ENCODE results near the gene ISM1. TPM values are rescaled to one million over a fixed set of nuclear protein-coding genes. Genes with fewer than 3 reads are reported as not detected.
A peak's percentile ranks its signal among the peaks of the same experiment; 100 is the strongest.

The ISM1 gene
- total and polyA plus RNA-seq, 2 of the 13 experiments (the other 11 are each of a cell fraction or from before 2014, with no cell fraction given), result 0.40 to 1.4 TPM

DNA sequence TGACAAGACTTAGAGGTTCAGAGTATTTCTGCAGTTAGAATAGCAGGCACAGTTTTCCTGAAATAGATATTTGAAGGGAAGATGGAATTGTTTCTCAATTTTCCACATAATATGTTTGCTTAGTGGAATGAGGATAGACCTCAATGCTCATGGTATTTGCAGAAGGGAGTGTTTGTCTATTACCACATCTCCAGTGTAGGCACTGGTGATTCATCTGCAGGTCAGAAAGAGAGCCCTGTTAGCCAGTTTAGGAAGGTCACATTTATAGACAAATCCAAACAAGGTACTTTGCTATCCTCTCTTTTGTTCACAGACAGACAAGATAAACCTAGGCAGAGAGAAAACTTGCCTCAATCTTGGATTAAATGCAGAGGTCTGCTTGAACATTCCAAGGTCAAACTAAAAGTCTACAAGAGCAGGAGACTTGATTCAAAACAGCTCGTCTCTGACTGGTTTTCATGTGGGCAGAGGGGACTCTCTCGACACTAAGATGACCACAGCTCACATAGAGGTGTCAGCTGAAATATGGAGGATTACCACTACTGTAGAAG is 22.8 kb downstream of the ISM1 start (continued):
- TF ChIP-seq ZNF574 (CRISPR knock-in tag; IDR thresholded peaks at IDR 0.05), result peak; percentile 77
- TF ChIP-seq ZNF138 (CRISPR knock-in tag; IDR thresholded peaks at IDR 0.05; ENCODE audit: low read depth), result no peak
- no peak for TF ChIP-seq ZNF446 (CRISPR knock-in tag; IDR thresholded peaks at IDR 0.05)
- TF ChIP-seq ZNF136 (CRISPR knock-in tag; IDR thresholded peaks at IDR 0.05; ENCODE audit: low read depth), result no peak
- TF ChIP-seq, protein P1, sequence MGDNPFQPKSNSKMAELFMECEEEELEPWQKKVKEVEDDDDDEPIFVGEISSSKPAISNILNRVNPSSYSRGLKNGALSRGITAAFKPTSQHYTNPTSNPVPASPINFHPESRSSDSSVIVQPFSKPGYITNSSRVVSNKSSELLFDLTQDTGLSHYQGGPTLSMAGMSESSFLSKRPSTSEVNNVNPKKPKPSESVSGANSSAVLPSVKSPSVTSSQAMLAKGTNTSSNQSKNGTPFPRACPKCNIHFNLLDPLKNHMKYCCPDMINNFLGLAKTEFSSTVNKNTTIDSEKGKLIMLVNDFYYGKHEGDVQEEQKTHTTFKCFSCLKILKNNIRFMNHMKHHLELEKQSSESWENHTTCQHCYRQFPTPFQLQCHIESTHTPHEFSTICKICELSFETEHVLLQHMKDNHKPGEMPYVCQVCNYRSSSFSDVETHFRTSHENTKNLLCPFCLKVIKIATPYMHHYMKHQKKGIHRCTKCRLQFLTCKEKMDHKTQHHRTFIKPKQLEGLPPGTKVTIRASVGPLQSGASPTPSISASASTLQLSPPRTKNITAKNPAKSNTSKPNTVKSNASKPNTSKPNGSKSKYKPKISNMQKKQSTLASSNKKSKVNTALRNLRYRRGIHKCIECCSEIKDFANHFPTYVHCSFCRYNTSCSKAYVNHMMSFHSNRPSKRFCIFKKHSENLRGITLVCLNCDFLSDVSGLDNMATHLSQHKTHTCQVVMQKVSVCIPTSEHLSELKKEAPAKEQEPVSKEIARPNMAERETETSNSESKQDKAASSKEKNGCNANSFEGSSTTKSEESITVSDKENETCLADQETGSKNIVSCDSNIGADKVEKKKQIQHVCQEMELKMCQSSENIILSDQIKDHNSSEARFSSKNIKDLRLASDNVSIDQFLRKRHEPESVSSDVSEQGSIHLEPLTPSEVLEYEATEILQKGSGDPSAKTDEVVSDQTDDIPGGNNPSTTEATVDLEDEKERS (CRISPR knock-in tag; IDR thresholded peaks at IDR 0.05), result peak; percentile 95
- peak; percentile 53 for TF ChIP-seq TCF7L2 (IDR thresholded peaks at IDR 0.05; ENCODE audit: low read depth, low read length)
- TF ChIP-seq, protein P2, sequence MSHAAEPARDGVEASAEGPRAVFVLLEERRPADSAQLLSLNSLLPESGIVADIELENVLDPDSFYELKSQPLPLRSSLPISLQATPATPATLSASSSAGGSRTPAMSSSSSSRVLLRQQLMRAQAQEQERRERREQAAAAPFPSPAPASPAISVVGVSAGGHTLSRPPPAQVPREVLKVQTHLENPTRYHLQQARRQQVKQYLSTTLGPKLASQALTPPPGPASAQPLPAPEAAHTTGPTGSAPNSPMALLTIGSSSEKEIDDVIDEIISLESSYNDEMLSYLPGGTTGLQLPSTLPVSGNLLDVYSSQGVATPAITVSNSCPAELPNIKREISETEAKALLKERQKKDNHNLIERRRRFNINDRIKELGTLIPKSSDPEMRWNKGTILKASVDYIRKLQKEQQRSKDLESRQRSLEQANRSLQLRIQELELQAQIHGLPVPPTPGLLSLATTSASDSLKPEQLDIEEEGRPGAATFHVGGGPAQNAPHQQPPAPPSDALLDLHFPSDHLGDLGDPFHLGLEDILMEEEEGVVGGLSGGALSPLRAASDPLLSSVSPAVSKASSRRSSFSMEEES (CRISPR knock-in tag; IDR thresholded peaks at IDR 0.05), result peak; percentile 86
- peak; percentile 71; the same call in 1 of the 2 replicates for TF ChIP-seq TOPORS (CRISPR knock-in tag; IDR thresholded peaks at IDR 0.05)
- TF ChIP-seq, protein P3, sequence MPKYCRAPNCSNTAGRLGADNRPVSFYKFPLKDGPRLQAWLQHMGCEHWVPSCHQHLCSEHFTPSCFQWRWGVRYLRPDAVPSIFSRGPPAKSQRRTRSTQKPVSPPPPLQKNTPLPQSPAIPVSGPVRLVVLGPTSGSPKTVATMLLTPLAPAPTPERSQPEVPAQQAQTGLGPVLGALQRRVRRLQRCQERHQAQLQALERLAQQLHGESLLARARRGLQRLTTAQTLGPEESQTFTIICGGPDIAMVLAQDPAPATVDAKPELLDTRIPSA (CRISPR knock-in tag; IDR thresholded peaks at IDR 0.05; ENCODE audit: borderline replicate concordance), result no peak
- no peak for TF ChIP-seq ZNF296 (CRISPR knock-in tag; conservative IDR thresholded peaks at IDR 0.05)
- TF ChIP-seq MXD4 (CRISPR knock-in tag; IDR thresholded peaks at IDR 0.05), result peak; percentile 46; the same call in 1 of the 2 replicates
- TF ChIP-seq MTF2 (CRISPR knock-in tag; IDR thresholded peaks at IDR 0.05; ENCODE audit: borderline replicate concordance), result no peak
- TF ChIP-seq ZNF451 (CRISPR knock-in tag; IDR thresholded peaks at IDR 0.05), result 0 out of 2 replicates have a peak, but pooled peaks have one; percentile 23
- TF ChIP-seq SP140L (CRISPR knock-in tag; IDR thresholded peaks at IDR 0.05; ENCODE audit: borderline replicate concordance), result peak; percentile 99
- TF ChIP-seq HMGA1 (CRISPR knock-in tag; conservative IDR thresholded peaks at IDR 0.05), result no peak
- no peak for TF ChIP-seq EED (CRISPR knock-in tag; IDR thresholded peaks at IDR 0.05)
- peak; percentile 85 for TF ChIP-seq YEATS4 (CRISPR knock-in tag; IDR thresholded peaks at IDR 0.05; ENCODE audit: borderline replicate concordance)
- TF ChIP-seq ZBTB38 (CRISPR knock-in tag; IDR thresholded peaks at IDR 0.05), result no peak
- peak; percentile 83; the same call in 1 of the 2 replicates for TF ChIP-seq TIGD3 (CRISPR knock-in tag; IDR thresholded peaks at IDR 0.05; ENCODE audit: borderline replicate concordance)

All from HepG2 (cell line).